CD4-positive, CD25-positive, alpha-beta regulatory T cell (primary cell): ENCODE results near the gene ARL5A. TPM values are rescaled to one million over a fixed set of nuclear protein-coding genes. Genes with fewer than 3 reads are reported as not detected.

Experiments
- ATAC-seq, 2 donors: fragments of 150-1000 bp; cut with Tn5 transposase; one replicate each; pipeline ENCODE4 v1.10.0; 2021; ENCODE audit warnings: low read depth in 2 of 2, moderate number of reproducible peaks in 2 of 2, moderate library complexity in 1 of 2
- DNase-seq, 3 donors: peaks; one replicate each; pipeline versions ENCODE4 v3.0.0 to v3.0.0-alpha.2; 2012 to 2022; ENCODE audit warnings: mixed read lengths in 1 of 3
- H3K27ac ChIP-seq: one replicate; pipeline ENCODE4 v1.7.0; 2013; ENCODE audit warnings: mild to moderate bottlenecking, low read length; ENCODE audit not compliant: insufficient read depth, poor library complexity, severe bottlenecking
- H3K27me3 ChIP-seq: one replicate; pipeline ENCODE4 v1.7.0; 2013; ENCODE audit warnings: low read length; ENCODE audit not compliant: control insufficient read depth, insufficient read depth
- H3K36me3 ChIP-seq: one replicate; pipeline ENCODE4 v1.7.0; 2013; ENCODE audit warnings: mild to moderate bottlenecking, low read length, moderate library complexity; ENCODE audit not compliant: control insufficient read depth, insufficient read depth
- H3K4me1 ChIP-seq: 2 replicates; pipeline ENCODE4 v1.7.0; 2013; ENCODE audit warnings: mild to moderate bottlenecking, low read length; ENCODE audit not compliant: insufficient read depth, control insufficient read depth, poor library complexity, severe bottlenecking
- H3K4me3 ChIP-seq: one replicate; pipeline ENCODE4 v1.7.0; 2013; ENCODE audit warnings: low read depth, mild to moderate bottlenecking, low read length, moderate library complexity
- H3K9me3 ChIP-seq, 2 experiments: 1 replicate in 1 of 2; 2 replicates in 1 of 2; pipeline ENCODE4 v1.7.0; 2013; ENCODE audit warnings: low read length in 2 of 2, mild to moderate bottlenecking in 1 of 2, moderate library complexity in 1 of 2; ENCODE audit not compliant: control insufficient read depth in 2 of 2
- H3K27ac Mint-ChIP-seq, 3 donors: one replicate each; pipeline ENCODE4 v1.8.0; 2020 to 2022; ENCODE audit warnings: mild to moderate bottlenecking in 3 of 3, mixed read lengths in 3 of 3, moderate library complexity in 2 of 3
- H3K27me3 Mint-ChIP-seq: one replicate; pipeline ENCODE4 v1.8.0; 2022; ENCODE audit warnings: mild to moderate bottlenecking, mixed read lengths
- H3K36me3 Mint-ChIP-seq: one replicate; pipeline ENCODE4 v1.8.0; 2020; ENCODE audit warnings: mixed read lengths
- H3K4me1 Mint-ChIP-seq, 4 donors: one replicate each; pipeline ENCODE4 v1.8.0; 2020 to 2022; ENCODE audit warnings: mixed read lengths in 4 of 4, mild to moderate bottlenecking in 1 of 4
- H3K4me3 Mint-ChIP-seq, 4 donors: one replicate each; pipeline ENCODE4 v1.8.0; 2020 to 2022; ENCODE audit warnings: mild to moderate bottlenecking in 4 of 4, mixed read lengths in 4 of 4, moderate library complexity in 3 of 4
- H3K9me3 Mint-ChIP-seq, 7 donors: one replicate each; pipeline ENCODE4 v1.8.0; 2020 to 2022; ENCODE audit warnings: mixed read lengths in 7 of 7, mild to moderate bottlenecking in 3 of 7, moderate library complexity in 2 of 7
- polyA plus RNA-seq, 4 donors: library from polyadenylated mRNA; unstranded; fragments of 300-500 nt; fragmentation: Illumina TruSeq; gene quantifications; one replicate each; pipeline ENCODE4 v1.2.3, GENCODE V29; 2021
- total RNA-seq: library from RNA; stranded (reverse); gene quantifications from one replicate; pipeline ENCODE4 v1.2.3, GENCODE V29; 2022

Gene ARL5A
- total and polyA plus RNA-seq, 5 donors from 2014 or later = 27.3 to 90.5 (median 68.2) TPM

DNA sequence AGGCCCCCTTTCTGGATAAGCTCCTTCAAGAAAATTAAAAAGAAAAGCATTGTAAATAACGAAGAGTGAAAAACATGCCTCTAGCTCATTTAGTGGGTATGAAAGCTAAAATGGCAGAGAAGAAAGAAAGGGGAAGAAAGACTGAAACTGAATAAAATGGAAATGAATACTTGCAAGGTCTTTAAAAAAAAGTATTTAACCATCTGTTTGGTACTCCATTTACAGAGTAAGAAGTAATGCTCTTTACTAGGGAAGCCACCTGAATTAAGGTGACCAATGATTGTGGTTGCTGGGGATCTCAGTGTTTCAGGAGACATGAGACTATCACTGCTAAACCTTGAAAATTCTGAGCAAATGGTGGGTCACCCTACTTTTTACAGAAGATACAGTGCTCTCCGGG, 17.7 kb upstream of the ARL5A start:
- ATAC-seq (no peak), DNase-seq (no peak)
- Histone ChIP-seq H3K36me3 (no peaks in the 10 kb centered on the region), H3K9me3 (no peaks in the 10 kb centered on the region), H3K27ac (no peak overlapping the region), H3K4me3 (no peak overlapping the region), H3K27me3 (peaks cover 10% of the 10 kb centered on the region), H3K4me1 (no peaks in the 10 kb centered on the region)
- Mint-ChIP-seq H3K4me3 (no peak overlapping the region), H3K27me3 (peaks cover 30% of the 10 kb centered on the region), H3K4me1 (no peaks in the 10 kb centered on the region), H3K36me3 (no peaks in the 10 kb centered on the region), H3K27ac (no peak overlapping the region), H3K9me3 (no peaks in the 10 kb centered on the region)

- H3K36me3 Mint-ChIP-seq = no peaks in the 10 kb centered on the region
- ATAC-seq (no peak), DNase-seq (no peak)
- no peaks in the 10 kb centered on the region for H3K9me3 Mint-ChIP-seq
- Histone ChIP-seq H3K4me3 (no peak overlapping the region), H3K36me3 (no peaks in the 10 kb centered on the region), H3K27ac (no peak overlapping the region), H3K4me1 (no peaks in the 10 kb centered on the region), H3K9me3 (no peaks in the 10 kb centered on the region), H3K27me3 (peaks cover 10% of the 10 kb centered on the region)
- peaks cover 29% of the 10 kb centered on the region for H3K27me3 Mint-ChIP-seq
- no peak overlapping the region for H3K27ac Mint-ChIP-seq
- H3K4me1 Mint-ChIP-seq = no peaks in the 10 kb centered on the region
- H3K4me3 Mint-ChIP-seq = no peak overlapping the region
Measured at GRCh38 chr2:151845481-151845880, 17.3 kb upstream of the ARL5A start.

DNA sequence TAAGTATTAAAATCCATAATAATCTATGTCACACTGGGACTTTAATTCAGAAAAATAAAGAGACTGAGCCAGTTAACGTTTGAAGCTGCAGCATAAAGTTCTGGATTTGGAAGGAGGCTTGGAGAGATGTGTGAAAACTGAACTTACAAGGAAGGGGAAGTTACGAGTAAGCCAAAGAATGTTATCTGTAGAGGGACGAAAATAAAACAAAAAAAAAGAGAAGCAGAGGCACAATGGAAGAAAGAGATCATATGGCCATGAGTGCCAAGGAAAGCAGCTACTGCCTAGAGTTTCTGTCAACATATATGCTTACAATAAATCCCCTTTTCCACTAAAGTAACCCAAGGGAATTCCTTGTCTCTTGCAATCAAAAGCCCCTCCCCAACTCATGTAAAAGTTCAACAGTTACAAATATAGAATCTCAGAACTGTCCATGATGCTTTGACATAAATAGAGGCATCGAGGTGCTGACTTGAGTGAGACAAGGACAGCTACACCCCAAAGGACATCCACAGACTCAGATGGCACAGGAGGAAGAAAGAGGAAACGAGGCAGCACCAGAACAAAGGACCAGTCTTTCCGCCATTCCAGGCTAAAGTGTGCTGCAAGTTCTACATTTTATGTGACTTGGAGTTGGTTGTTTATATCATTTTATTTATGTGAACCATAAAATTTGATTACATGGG, 16.1 kb upstream of the ARL5A start:
- Histone ChIP-seq H3K4me3 (no peak overlapping the region), H3K27ac (no peak overlapping the region), H3K9me3 (no peaks in the 10 kb centered on the region), H3K27me3 (peaks cover 10% of the 10 kb centered on the region), H3K4me1 (no peaks in the 10 kb centered on the region), H3K36me3 (no peaks in the 10 kb centered on the region)
- no peak for ATAC-seq
- no peaks in the 10 kb centered on the region for H3K36me3 Mint-ChIP-seq
- H3K27ac Mint-ChIP-seq = no peak overlapping the region
- H3K27me3 Mint-ChIP-seq = peaks cover 29% of the 10 kb centered on the region
- no peak for DNase-seq
- H3K4me3 Mint-ChIP-seq = no peak overlapping the region
- H3K4me1 Mint-ChIP-seq = no peaks in the 10 kb centered on the region
- no peaks in the 10 kb centered on the region for H3K9me3 Mint-ChIP-seq

DNA sequence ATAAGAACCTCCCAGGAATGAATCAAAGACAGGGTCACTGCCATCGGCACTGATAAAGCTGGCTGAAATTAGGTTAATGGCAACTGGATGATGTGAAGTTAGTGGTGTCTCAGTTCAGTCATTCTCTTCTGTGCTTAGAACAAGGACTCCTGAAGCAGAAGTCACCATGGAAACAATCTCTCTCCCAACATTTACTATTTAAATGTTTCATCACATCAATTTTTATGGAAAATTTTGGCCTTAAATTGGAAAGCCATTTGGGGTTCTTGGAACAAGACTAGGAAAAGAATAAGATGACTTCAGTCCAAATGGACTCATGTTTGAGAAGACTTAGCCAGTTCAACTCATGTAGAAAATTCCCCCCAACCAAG, 15.5 kb upstream of the ARL5A start:
- peaks cover 9% of the 10 kb centered on the region for H3K27me3 ChIP-seq
- H3K9me3 ChIP-seq = no peaks in the 10 kb centered on the region
- no peaks in the 10 kb centered on the region for H3K36me3 ChIP-seq
- no peak overlapping the region for H3K4me3 Mint-ChIP-seq
- DNase-seq = no peak
- no peak overlapping the region for H3K4me3 ChIP-seq
- no peaks in the 10 kb centered on the region for H3K4me1 Mint-ChIP-seq
- H3K4me1 ChIP-seq = no peaks in the 10 kb centered on the region
- no peak overlapping the region for H3K27ac Mint-ChIP-seq
- H3K27me3 Mint-ChIP-seq = peaks cover 30% of the 10 kb centered on the region
- H3K36me3 Mint-ChIP-seq = no peaks in the 10 kb centered on the region
- H3K9me3 Mint-ChIP-seq = no peaks in the 10 kb centered on the region
- H3K27ac ChIP-seq = no peak overlapping the region
- ATAC-seq = no peak

DNA sequence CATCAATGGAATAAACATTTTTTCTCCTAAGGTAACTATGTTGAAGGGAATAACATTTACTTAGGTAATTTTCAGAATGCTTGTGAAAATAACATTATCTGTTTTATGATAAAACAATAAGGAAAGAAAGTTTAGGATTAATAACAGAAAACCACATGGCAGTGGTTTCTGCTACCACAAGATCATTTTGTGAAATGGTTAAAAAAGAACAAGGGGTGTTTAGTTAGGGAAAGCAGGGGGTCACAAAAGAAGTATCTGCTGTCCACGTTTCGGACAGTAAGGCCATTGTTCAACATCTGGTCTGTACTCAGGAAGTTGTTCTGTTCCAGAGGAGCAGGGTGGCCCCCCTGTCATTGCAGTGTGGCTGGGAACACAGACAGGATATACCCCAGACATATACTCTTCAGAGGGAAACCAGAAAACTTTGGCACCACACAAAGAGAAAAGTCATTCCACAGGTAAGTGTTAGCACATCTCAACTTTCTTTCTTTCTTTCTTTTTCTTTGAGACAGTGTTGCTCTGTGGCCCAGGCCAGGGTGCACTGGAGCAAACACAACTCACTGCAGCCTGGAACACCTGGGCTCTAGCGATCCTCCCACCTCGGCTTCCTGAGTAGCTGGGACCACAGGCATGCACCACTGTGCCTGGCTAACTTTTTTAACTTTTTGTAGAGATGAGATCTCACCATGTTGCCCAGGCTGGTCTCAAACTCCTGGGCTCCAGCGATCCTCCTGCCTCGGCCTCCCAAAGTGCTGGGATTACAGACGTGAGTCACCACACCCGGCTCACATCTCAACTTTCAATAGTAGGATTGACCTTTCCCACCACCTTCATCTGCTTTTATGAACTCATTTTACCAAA, 14.8 kb upstream of the ARL5A start:
- Mint-ChIP-seq H3K4me3 (no peak overlapping the region), H3K9me3 (no peaks in the 10 kb centered on the region), H3K27me3 (peaks cover 36% of the 10 kb centered on the region), H3K27ac (no peak overlapping the region), H3K4me1 (no peaks in the 10 kb centered on the region), H3K36me3 (no peaks in the 10 kb centered on the region)
- Histone ChIP-seq H3K4me1 (no peaks in the 10 kb centered on the region), H3K9me3 (no peaks in the 10 kb centered on the region), H3K4me3 (no peak overlapping the region), H3K27ac (no peak overlapping the region), H3K27me3 (peaks cover 7% of the 10 kb centered on the region), H3K36me3 (no peaks in the 10 kb centered on the region)
- DNase-seq (no peak), ATAC-seq (no peak)

GRCh38 chr2:151841047-151841424, 12.8 kb upstream of the ARL5A start:
- H3K36me3 Mint-ChIP-seq = no peaks in the 10 kb centered on the region
- ATAC-seq = no peak
- Histone ChIP-seq H3K9me3 (no peaks in the 10 kb centered on the region), H3K27me3 (peaks cover 9% of the 10 kb centered on the region), H3K27ac (no peak overlapping the region), H3K36me3 (no peaks in the 10 kb centered on the region), H3K4me1 (no peaks in the 10 kb centered on the region), H3K4me3 (no peak overlapping the region)
- no peak overlapping the region for H3K27ac Mint-ChIP-seq
- H3K4me3 Mint-ChIP-seq = no peak overlapping the region
- H3K27me3 Mint-ChIP-seq = peaks cover 33% of the 10 kb centered on the region
- no peaks in the 10 kb centered on the region for H3K4me1 Mint-ChIP-seq
- H3K9me3 Mint-ChIP-seq = no peaks in the 10 kb centered on the region
- DNase-seq = no peak

- Histone ChIP-seq H3K4me1 (no peaks in the 10 kb centered on the region), H3K4me3 (no peak overlapping the region), H3K27me3 (peaks cover 9% of the 10 kb centered on the region), H3K9me3 (no peaks in the 10 kb centered on the region), H3K36me3 (no peaks in the 10 kb centered on the region), H3K27ac (no peak overlapping the region)
- Mint-ChIP-seq H3K27me3 (peaks cover 28% of the 10 kb centered on the region), H3K4me3 (no peak overlapping the region), H3K9me3 (no peaks in the 10 kb centered on the region), H3K36me3 (no peaks in the 10 kb centered on the region), H3K4me1 (peaks cover 0 to 3% (median 1%) of the 10 kb centered on the region in 4 donors), H3K27ac (no peak overlapping the region)
- ATAC-seq (no peak), DNase-seq (no peak)
Measured at GRCh38 chr2:151840216-151841046, 12.2 kb upstream of the ARL5A start.
